SK-N-MC (cell line): ENCODE results near the gene LGALS3BP.

Source experiments
- EZH2 ChIP-seq: fragments of 200-600 bp; sonication (generic); IDR thresholded peaks from one replicate; pipeline ENCODE4 v1.6.1; 2017; ENCODE audit warnings: antibody characterized with exemption
- POLR2AphosphoS5 ChIP-seq: IDR thresholded peaks from 2 replicates; pipeline ENCODE4 v1.6.1; 2012; ENCODE audit warnings: mild to moderate bottlenecking, low read depth, low read length, borderline replicate concordance

DNA sequence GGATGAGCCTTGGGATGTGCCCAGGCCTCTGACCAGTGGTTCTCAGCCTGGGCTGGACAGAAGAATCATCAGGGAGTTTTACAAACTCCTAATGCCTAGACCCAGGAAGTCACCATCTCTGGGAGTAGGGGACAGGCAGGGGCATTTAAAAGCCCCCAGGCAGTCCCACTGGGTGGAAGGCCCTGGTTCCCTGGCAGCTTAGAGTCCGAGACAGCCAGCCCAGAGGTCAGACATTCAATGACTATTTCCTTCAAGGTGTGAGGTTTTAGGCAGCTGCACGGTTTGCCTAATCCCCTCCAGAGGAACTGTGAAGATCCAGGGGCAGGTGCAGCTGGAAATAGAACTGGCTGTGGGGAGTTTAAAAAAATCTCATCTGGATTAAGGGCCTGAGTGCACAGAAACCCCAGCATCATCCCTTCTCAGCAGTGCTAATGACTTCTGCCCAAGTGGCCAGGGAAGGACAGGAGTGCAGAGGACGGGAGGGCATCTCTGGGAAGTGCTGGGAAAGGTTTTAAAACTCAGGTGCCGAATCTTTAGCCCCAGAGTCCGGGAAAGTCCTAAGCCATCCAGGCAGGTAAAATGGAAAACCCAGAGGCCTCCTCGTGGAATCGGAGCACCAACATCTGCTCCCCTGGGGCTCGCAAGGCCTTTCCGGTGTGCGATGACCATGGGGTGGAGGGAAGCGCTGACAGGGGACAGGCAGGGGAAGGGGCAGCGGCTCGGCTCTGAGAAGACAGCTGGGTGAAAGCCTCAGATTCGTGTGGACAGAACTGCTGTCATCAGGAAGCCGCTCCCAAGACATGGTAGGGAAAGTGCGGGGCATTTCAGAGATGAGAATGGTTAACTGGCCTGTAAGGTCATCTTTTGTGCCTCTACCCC is 1.5 kb upstream of the LGALS3BP start:
- TF ChIP-seq EZH2, result no peak
- no peak for TF ChIP-seq POLR2AphosphoS5
